NOMO-1 treated with DMSO at 0.1 percent for 48 hours (cell line): ENCODE measurements around the gene ODAD4.

Experiments
- DNase-seq: peaks from one replicate; lab custom pipeline; 2025; ENCODE audit not compliant: unreplicated experiment; lab: John Stamatoyannopoulos, UW

Gene ODAD4, protein sequence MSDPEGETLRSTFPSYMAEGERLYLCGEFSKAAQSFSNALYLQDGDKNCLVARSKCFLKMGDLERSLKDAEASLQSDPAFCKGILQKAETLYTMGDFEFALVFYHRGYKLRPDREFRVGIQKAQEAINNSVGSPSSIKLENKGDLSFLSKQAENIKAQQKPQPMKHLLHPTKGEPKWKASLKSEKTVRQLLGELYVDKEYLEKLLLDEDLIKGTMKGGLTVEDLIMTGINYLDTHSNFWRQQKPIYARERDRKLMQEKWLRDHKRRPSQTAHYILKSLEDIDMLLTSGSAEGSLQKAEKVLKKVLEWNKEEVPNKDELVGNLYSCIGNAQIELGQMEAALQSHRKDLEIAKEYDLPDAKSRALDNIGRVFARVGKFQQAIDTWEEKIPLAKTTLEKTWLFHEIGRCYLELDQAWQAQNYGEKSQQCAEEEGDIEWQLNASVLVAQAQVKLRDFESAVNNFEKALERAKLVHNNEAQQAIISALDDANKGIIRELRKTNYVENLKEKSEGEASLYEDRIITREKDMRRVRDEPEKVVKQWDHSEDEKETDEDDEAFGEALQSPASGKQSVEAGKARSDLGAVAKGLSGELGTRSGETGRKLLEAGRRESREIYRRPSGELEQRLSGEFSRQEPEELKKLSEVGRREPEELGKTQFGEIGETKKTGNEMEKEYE

DNA sequence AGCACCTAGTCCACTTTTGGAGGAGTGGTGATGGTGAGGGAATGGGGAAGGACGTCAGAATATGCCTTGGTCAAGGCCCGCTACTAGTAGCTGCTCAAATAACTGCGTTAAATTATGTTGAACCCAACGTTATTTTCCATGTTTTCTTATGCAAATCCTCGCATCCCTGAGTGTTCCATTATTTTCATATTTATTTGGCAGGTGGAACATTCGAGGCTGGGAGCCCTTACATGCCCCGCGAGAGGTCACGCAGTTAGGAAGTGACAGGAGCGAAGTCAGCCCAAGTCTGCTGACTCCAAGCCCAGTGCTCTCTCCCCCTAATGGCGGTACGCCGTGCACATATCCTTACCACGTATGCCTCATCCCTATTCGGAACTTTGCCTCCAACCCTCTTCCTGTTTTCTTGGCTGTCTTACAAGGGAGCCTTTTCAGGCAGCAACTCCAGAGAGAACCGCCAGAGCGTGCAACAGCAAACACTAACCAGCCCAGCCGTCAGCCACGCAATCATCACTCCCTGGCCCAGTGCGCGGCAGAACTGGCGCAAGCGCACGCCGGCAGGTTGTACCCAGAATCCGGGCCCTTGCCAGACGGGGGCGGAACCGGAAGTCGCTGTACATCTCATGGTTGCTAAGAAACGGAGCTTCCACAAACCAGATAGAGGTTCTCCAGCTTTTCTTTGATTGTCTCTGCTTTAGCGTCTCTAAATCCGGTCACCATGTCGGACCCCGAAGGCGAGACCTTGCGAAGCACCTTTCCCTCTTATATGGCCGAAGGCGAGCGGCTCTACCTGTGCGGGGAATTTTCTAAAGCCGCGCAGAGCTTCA is at the start of gene ODAD4:
TSS of gene ODAD4 (plus strand) at position 609 of the 824 bp plus-strand sequence. CDS start at position 716, 107 bp downstream.
- peak; percentile 99 for DNase-seq

DNA sequence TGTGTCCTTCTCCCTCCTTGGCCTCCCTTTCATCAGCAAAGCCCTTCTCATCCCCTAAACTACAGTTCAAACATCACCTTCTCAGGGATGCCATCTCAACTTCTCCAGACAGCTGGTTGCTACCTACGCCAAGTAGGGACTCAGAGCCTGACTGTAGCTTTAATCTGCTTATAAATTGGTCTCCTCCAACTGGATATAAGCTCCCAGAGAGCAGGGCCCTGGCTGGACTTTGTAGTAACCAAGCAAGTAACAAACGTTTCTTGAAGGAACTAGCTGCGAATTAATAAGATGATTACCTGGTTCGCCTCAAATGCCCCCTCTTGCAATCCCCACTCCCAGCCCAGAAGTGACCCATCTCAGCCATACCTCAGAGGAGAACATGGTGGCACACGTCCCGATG is 47.7 kb upstream of the ODAD4 start:
- DNase-seq = no peak

DNA sequence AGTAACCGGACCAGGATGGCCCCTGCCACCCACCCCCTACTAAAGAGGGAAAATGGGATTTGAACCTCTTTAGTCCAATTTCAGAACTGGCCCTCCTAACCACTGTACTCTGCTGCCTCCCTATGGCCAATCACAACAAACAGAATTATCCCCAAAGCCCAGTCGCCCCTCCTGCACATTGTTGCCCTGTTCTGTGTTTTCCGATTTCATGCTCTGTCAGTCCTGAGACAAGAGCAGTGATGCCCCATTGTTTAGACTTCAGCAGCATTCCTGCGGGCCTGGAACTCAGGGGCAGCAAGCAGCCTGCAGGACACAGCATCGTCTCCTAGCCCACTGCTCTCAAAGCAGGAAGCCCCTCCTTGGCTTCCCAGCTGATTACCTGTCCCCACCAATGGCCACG is 44.7 kb upstream of the ODAD4 start:
- no peak for DNase-seq

DNA sequence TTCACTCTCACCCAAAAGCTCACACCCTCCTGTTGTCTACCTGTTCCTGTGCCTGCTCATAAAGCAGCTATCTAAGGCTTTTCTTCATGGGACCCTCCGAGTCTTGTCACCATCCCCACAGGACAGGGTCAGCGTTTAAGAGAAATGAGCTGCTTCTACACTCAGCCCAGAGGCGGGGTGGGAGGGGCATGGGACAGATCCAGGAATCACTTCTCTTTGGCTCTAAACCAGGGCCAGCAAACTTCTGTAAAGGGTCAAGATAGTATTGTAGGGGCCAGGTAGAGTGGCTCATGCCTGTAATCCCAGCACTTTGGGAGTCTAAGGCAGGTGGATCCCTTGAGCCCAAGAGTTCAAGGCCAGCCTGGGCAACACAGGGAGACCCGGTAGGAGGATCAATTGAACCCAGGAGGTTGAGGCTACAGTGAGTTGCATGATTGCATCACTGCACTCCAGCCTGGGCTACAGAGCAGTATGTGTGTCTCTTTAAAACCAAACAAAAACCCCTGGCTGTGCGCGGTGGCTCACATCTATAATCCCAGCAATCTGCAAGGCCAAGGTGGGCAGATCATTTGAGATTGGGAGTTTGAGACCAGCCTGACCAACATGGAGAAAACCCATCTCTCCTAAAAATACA is 42.0 kb upstream of the ODAD4 start:
- no peak for DNase-seq

DNA sequence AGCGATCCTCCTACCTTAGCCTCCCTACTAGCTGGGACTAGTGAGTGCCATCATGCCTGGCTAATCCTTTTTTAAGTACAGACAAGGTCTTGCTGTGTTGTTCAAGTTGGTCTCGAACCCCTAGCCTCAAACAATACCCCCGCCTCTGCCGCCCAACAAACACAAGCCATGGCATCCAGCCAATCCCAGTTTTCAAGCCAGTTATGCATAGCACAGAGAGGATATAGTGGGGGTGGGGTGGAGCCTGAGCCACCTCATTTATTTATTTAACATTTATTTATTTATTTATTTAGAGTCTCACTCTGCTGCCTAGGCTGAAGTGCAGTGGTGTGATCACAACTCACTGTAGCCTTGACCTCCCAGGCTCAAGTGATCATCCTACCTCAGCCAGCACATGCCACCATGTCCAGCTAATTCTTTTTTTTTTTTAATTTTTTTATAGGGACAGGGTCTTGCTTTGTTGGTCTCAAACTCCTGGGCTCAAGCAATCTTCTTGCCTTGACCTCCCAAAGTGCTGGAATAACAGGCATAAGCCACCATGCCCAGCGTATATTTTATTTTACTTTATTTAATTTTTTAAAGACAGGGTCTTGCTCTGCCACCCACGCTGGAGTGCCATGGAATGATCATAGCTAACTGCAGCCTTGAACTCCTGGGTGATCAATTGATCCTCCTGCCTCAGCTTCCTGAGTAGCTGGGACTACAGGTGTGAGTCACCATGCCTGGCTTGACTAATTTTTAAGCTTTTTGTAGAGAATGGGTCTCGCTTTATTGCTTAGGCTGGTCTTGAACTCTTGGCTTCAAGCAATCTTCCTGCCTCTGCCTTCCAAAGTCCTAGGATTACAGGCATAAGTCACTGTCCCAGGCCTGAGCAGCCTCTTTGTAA is 39.0 kb upstream of the ODAD4 start:
- DNase-seq = no peak

DNA sequence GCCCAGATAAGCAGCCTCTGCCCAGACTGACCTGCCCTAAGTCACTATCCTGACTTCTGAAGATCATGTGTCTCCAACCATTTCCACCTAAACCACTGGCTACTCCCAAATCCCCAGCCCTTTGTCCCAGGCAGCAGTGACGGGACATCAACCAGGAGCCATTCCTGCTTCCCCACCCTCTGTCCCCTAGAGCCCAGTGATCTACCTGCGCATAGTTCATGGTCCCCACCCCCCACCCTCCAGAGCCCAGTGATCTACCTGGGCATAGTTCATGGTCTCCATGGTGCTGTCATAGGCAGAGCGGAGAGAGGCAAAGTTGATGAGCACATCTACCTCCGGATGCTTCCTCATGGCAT is 38.4 kb upstream of the ODAD4 start:
- no peak for DNase-seq

DNA sequence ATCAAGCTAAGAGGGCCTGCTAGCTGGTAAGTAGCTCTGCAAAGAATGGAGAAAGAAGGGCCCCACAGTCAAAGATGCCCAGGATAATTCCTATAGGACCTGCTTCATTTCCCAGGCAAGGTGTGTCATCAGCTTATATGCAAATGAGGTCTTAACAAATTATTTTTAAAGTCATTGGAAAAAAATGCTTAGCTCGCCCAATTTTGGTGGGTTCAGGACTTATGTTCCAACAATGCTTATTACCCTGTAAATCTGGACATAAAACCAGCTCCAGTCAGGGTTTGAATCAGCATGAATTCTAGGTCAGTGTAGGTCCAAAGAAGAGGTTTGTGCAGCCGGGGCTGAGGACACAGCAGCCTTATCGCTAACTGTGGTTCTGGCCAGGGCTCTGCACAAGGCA is 37.0 kb upstream of the ODAD4 start:
- no peak for DNase-seq

DNA sequence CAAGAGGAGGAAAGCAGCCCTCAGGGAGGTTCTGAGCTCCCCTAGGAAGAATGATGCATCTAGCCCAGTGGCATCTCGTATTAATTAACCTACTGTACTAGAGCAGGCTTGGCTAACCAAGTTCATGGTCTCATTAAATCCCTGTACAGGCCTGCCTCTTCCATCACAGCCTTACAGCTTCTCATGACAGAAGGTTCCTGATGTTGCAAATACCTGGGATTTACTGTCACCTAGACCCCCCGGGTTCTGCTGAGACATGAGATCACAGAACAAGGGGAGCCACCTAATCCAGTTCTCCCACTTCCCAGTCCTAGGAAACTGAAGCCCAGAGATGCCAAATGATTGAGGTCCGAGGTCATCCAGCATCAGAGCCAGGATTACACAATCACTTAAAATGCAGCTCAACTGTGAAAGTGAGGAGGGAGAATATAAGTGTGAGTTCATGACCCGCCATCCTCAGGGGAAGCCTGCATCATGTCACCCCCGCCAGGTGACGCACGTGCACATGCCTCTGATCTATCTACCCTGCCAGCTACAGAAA is 35.6 kb upstream of the ODAD4 start:
- no peak for DNase-seq

DNA sequence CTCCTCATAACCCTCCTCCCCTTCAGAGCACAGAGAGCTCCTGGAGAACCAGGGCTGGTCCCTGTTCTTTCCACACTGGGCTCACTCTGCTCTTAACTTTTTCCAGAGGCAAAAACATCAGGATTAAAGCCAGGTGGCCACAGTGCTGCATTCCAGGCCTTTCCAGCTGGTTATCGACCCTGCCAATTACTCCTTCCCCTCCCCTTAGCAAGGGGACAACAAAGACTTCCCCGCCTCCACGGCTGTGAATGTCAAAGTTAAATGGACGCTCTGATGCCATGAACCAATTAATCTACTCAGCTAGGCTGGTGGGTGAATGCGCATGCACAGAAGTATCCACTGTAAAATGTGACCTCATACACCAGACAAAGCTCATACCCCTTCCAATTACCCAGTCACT is 34.8 kb upstream of the ODAD4 start:
- DNase-seq = no peak

DNA sequence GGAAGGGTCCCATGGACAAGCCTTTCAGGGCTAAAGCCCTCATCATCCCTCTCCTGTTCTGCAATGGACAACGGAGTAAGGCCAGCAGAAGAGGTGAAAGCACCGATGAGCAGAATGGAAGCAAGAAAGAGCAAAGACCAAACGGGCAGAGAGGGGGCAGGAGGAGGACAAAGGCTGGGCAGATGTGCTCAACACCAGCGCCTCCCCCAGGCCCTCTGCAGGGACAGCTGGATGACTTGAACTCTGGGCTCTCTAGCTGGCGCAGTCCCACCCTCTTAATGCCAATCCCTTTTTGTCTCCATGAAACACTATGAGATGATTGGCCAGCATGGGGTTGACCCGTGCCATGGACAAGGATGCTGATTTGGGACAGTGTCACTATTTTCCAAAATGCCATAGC is 33.7 kb upstream of the ODAD4 start:
- DNase-seq = no peak

DNA sequence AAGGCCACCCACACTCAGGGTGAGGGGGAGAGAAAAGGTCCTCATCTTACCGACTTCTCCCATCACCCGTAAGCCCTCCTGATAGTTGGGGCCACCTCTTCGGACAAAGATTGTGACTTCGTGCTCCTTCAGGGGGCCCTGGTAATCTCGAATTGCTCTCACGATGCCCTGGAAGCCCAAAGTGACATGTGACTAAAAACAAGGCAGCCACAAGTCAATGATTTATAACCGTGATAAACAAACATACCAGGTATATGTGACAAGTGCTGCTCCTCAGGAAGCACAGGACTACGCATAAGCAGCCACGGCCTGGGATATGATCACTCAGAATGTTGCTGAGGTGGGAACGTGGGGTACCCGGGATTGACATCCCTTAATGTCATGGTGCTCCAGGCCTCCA is 28.8 kb upstream of the ODAD4 start:
- no peak for DNase-seq

DNA sequence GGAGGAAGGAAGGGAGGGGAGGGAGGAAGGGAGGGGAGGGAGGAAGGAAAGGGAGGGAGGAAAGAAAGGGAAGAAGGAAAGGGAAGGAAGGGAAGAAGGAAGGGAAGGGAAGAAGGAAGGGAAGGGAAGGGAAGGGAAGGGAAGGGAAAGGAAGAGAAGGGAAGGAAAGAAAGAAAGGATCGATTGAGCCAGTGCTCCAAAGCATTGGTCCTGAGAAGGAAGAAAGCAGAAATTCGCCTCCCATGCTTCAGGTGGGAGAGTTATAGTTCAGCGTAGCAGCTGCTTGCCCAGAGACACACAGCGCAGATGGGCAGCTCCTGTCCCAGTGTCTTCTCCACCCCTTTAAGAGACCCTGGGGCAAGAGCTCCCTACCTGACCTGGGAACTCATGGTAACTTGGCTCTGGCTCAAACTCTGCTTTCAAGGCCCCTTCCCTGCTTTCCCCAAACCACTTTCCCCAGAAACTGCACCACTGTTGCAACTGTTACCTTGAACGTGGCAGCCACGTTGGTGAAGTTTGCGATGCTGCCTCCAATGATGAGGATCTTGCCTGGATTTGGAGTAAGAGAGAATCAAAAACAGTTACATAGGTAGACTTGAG is 26.1 kb upstream of the ODAD4 start:
- no peak for DNase-seq

DNA sequence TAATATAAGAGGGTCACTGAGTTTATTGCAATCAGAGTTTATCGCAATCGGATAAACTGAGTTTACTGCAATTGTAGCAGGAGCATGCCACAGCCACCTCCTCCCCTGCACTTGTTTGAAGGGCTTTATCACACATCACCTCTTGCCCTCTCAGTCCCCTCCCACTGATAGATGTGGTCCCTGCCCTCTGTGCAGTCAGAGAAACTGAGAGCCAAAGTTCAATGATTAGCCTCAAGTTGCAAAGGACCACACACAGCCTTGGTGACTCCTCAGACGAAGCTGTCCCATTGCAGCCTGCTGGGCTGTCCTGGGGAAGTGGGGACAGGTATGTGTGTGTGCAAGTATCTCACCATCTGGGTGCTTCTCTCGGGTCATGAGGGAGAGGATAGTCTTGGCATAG is 25.2 kb upstream of the ODAD4 start:
- no peak for DNase-seq

DNA sequence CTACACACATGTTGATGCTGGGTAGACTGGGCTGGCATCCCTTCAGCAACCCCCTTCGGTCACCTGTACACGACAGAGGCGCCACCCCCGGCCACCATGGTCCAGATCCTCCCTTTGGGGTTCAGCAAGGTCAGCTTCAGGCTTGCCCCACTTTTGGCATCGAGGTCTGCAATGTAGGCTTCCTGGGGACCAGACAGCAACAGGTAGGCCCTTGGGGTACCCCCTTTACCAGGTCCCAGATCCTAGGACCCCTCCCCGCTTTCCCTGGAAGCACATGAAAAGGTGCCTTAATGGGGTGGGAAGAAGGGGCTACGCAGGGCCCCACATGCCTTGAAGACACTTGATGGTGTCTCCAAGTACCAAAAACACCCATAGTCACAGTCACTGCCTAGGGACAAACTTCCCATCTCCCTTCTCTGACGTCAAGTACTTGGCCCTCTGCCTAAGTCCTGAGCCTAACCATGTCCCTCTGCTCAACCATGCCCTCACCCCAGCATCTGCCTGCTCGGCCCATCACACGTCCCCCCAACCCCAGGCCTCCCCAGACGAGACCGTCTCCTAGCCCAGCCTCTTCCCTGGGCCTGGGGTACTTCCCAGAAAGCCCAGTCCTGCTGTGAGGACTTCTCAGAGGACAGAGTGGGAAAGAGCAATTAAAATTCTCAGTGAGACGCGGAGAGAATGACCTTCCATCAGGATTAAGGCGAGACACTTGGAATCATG is 23.8 kb upstream of the ODAD4 start:
- no peak for DNase-seq

DNA sequence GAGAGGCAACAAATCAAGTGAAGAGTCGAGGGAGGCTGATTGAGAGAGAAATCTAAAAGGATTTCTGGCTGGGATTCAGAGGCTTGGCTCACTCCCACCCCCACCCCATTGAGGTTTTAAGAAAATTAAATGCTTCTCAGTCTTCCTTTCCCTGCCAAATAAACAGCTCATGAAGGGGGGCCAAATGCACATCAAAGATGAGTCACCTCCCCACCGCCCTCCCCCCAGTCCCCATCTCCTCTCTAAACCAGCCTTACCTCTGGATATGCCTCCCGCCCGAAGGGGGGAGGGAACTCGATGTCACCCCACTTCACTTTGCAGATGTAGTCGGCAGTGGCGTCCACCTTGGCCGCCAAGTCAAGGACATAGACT is 23.2 kb upstream of the ODAD4 start:
- no peak for DNase-seq

DNA sequence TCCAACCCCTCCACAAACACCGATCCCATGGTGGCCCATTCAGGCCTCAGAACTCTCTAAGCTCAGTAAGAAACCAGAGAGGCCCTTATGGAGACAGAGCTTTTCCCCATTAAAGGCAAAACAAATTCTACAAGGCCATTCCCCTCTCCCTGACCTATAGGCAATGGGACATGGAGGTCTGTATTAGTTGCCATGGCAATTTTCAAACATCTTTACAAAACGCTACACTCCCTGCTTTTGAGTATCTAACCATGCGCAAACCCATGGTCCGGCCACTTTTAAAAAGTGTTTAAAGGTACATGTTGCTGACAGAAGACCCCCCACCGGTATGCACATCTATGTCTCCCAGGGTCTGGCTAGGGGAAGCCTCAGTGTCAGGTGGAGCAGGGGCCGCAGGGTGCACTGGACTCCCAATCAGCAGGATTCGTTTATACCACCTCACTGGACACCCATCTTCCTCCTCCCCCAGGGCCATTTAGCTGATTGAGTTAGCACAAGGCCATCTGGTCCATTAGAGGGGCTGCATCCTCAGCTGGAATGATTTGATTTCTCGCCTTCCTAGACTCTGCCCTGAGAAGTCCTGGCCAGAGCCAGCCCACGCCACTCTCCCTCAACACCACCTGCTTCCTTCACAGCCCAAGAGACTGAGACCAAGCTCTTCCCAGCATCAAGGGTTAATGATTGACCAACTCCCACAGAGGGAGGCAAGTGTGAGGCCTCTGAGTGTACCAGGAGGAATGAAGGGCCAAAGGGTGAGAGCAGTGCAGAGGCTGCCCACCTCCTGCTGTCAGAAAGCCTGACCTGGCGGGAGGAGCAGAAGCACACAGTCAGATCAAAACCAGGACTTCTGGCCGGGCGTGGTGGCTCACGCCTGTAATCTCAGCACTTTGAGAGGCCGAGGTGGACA is 22.5 kb upstream of the ODAD4 start:
- no peak for DNase-seq

DNA sequence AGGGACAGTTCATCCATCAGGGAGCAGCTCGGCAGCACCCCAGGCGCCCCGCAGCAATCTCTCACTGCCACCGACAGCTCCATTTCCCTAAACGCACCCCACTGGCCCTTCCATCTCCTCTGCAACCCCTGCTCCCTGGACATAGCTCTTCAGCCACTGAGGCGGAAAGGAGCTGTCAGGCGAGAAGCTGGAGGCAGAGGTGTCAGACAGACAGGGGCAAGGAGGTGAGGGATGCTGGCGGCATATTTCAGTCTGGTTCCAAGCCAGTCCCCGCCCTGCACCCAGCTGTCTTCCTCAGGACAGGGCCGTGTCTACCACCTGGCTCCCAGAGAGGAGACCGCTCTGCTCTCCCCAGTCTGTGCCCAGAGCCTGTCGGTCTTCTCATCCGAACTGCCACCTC is 21.3 kb upstream of the ODAD4 start:
- no peak for DNase-seq

DNA sequence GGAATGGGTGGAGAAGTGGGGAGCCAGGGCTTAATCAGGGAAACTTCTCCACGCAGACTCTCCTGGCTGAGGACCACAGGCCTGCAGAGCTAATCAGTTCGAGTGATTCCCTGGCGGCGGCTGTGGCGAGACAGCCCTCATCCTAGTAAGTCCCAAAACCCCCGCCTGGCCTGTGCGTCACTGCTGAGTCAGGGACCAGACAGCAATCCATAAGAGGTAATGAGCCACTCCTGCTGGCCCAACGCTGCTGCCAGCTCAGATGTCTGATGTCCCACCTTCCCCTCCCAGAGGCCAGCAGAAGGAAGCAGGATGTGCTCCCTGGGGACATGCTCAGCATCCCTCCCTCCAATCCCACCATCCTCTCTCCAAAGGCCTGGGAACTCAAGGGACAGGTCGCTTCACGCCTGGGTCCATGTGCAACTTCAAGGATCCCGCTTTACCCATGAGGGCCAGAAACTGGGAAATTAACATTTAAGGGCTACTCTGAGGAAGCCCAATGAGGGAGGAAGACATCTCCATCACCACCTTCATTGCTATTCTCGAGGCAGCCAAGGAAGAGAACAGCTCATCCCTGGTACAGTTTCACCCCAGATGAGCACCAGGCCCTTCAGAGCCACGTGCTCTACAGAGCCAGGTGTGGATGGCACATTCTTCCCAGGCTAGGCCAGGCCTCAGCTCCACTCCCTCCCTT is 19.6 kb upstream of the ODAD4 start:
- DNase-seq = no peak
